ENCODE measurements around the gene MLXIP. TPM values are rescaled to one million over a fixed set of nuclear protein-coding genes. Genes with fewer than 3 reads are reported as not detected.

Gene MLXIP
- polyA plus RNA-seq, 1 experiment: 5.8 TPM

DNA sequence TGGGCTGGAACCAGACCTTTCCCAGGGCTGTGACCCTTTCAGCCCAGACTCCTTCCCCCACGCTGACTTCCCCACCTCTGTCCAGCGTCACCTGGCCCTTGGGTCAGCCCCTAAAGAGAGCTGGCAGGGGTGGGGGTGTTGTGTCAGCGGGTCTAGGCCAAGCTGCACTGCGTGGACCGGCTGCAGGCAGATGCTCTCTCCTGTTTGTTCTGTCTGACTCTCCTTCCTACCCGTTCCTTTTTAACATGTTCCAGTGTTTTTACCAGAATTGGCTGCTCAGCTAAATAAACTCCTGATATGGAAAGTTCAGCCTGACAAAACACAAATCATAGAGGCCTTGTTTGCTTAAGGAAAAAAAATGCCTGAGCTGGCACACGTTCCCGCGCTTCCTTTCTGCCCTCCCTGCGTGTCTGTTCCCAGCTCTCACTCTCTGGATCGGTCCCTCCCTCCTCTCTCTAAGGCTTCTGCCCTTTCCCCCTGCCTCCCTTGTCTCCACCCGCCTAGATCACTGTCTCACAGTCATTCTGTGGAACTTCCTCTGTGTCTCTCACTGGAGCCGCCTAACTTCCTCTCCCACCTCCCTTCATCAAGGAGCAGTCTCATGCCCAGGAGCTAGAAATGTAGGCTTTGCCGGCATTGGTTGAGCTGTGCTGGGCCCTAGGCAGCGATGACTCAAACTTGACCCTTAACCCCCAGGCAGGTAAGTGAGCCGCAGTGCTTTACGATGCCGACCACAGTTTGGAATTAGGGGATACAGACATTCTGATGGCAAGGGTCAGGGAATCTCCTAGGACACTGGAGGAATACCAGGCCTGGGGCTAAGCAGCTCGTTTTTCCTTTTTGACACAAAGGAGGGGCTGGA, 15.5 kb upstream of the MLXIP start:
- H3K27me3 ChIP-seq (ENCODE audit: control insufficient read depth, insufficient read depth, low read length): no peaks in the 10 kb centered on the region
- ChIA-PET CTCF (interaction anchor here (0.7 to 2.9 kb wide), 5 partner anchors 9 to 60 kb away, joined by 3 to 14 read pairs (median 3); partner anchors contain the start of gene MLXIP), POLR2A (interaction anchor here (0.6 to 1.8 kb wide), 5 partner anchors 9 to 28 kb away, joined by 3 to 17 read pairs (median 3); no protein-coding TSS in a partner anchor)
- no peak for DNase-seq (ENCODE audit: low read depth, low spot score)
- no peak overlapping the region; the same call in 1 of the 2 replicates for H3K4me3 ChIP-seq (ENCODE audit: low read depth, low read length)
- no peak for TF ChIP-seq CTCF (IDR thresholded peaks at IDR 0.05; ENCODE audit: low read depth, low read length)
- peak overlapping the region; percentile 80 for H3K27ac ChIP-seq (ENCODE audit: low read depth, low read length)
- H3K9me3 ChIP-seq (ENCODE audit: control insufficient read depth, insufficient read depth, low read length): no peaks in the 10 kb centered on the region

GRCh38 chr12:122063694-122064024, 14.9 kb upstream of the MLXIP start:
- ChIA-PET POLR2A (interaction anchor here (1.0 to 1.8 kb wide), 3 partner anchors 17 to 27 kb away, joined by 3 to 17 read pairs (median 3); no protein-coding TSS in a partner anchor), CTCF (interaction anchor here (0.7 to 2.9 kb wide), 5 partner anchors 9 to 60 kb away, joined by 3 to 14 read pairs (median 3); partner anchors contain the start of gene MLXIP)
- Histone ChIP-seq H3K27ac (ENCODE audit: low read depth, low read length) (peak overlapping the region; percentile 80), H3K4me3 (ENCODE audit: low read depth, low read length) (no peak overlapping the region), H3K27me3 (ENCODE audit: control insufficient read depth, insufficient read depth, low read length) (no peaks in the 10 kb centered on the region), H3K9me3 (ENCODE audit: control insufficient read depth, insufficient read depth, low read length) (no peaks in the 10 kb centered on the region)
- TF ChIP-seq CTCF (IDR thresholded peaks at IDR 0.05; ENCODE audit: low read depth, low read length): no peak
- no peak for DNase-seq (ENCODE audit: low read depth, low spot score)

GRCh38 chr12:122064025-122064777, 14.4 kb upstream of the MLXIP start:
- no peak for DNase-seq (ENCODE audit: low read depth, low spot score)
- TF ChIP-seq CTCF (IDR thresholded peaks at IDR 0.05; ENCODE audit: low read depth, low read length): peak; percentile 47
- Histone ChIP-seq H3K4me3 (ENCODE audit: low read depth, low read length) (no peak overlapping the region), H3K27ac (ENCODE audit: low read depth, low read length) (peak overlapping the region; percentile 79), H3K27me3 (ENCODE audit: control insufficient read depth, insufficient read depth, low read length) (no peaks in the 10 kb centered on the region), H3K9me3 (ENCODE audit: control insufficient read depth, insufficient read depth, low read length) (no peaks in the 10 kb centered on the region)
- ChIA-PET POLR2A (interaction anchor here (1.4 to 3.1 kb wide), 3 partner anchors 14 to 26 kb away, joined by 3 to 14 read pairs (median 5); partner anchors contain the start of gene MLXIP), CTCF (interaction anchor here (1.1 to 2.9 kb wide), 2 partner anchors 10 to 59 kb away, joined by 11 to 14 read pairs; no protein-coding TSS in a partner anchor)

DNA sequence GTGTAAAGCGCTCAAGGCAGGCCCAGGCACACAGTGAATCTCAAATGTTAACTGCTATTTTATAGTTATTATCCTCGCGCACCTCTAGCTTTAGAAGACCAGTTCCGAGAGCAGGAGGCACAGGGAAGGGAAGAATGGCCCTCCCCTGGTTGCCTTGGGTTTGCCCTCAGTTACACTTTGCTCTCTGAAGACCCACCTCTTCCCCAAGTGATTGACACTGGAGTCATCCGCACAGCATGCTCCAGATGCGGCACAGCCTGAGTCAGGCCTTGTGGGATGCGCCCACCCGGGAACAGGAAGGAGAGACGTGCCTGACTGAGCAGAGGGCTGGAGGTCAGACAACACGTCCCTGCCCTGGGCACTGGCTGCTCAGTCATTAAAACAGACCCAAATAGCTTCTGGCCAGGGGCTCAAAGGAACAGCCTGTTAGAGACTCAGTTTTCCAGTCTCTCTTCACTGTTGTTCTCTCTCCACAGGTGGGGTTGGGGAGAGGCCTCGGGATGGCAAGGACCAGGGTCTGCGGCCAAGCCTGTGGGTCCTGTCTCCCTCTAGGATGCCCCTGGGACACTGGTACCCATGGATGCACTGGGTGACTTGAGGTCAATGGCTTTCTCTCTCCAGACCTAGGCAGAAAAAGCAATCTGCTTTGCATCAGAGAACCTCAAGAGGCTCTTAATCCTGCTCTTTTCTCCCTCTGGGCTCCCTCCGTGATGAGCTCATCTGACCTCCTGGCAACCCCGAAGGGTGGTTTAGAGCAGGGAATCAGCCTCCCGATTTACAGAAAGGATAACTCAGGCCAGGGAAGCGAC, 13.6 kb upstream of the MLXIP start:
- POLR2A ChIA-PET: interaction anchor here (0.6 to 3.1 kb wide), 3 partner anchors 14 to 82 kb away, joined by 3 to 14 read pairs (median 5); partner anchors contain the start of gene MLXIP

More for the DNA sequence above, 13.6 kb upstream of the MLXIP start:
- Histone ChIP-seq H3K9me3 (ENCODE audit: control insufficient read depth, insufficient read depth, low read length) (no peaks in the 10 kb centered on the region), H3K4me3 (ENCODE audit: low read depth, low read length) (no peak overlapping the region), H3K27me3 (ENCODE audit: control insufficient read depth, insufficient read depth, low read length) (no peaks in the 10 kb centered on the region), H3K27ac (ENCODE audit: low read depth, low read length) (peak overlapping the region; percentile 79)
- TF ChIP-seq CTCF (IDR thresholded peaks at IDR 0.05; ENCODE audit: low read depth, low read length): no peak
- DNase-seq (ENCODE audit: low read depth, low spot score): no peak
- CTCF ChIA-PET: interaction anchor here (2.9 kb wide), 1 partner anchor 58 kb away, joined by 14 read pairs; no protein-coding TSS in a partner anchor
